HG03575 (cell line): ENCODE data around the gene SH3BGRL2.

Experiments
- ATAC-seq: cut with Tn5 transposase; IDR thresholded peaks from one replicate; pipeline ENCODE4 v1.9.1; 2021; ENCODE audit not compliant: unreplicated experiment, insufficient number of reproducible peaks, low FRiP score; ENCODE audit errors: extremely low read depth

The SH3BGRL2 gene

GRCh38 chr6:79630883-79631692 lies at the start of gene SH3BGRL2:
SH3BGRL2 (plus strand) TSS chr6:79631329; CDS start chr6:79631462, 133 bp downstream.
- no peak for ATAC-seq

- no peak for ATAC-seq
Measured at GRCh38 chr6:79584332-79584731, 46.8 kb upstream of the SH3BGRL2 start.

GRCh38 chr6:79586548-79586947 lies 44.6 kb upstream of the SH3BGRL2 start:
- ATAC-seq: no peak

- no peak for ATAC-seq
Measured at GRCh38 chr6:79589701-79590100, 41.4 kb upstream of the SH3BGRL2 start.

GRCh38 chr6:79597155-79597554 lies 34.0 kb upstream of the SH3BGRL2 start:
- no peak for ATAC-seq

- ATAC-seq: no peak
Measured at GRCh38 chr6:79598012-79598411, 33.1 kb upstream of the SH3BGRL2 start.

- no peak for ATAC-seq
Measured at GRCh38 chr6:79599725-79600259, 31.3 kb upstream of the SH3BGRL2 start.

GRCh38 chr6:79600313-79600712 lies 30.8 kb upstream of the SH3BGRL2 start:
- ATAC-seq: no peak

- no peak for ATAC-seq
Measured at GRCh38 chr6:79600812-79601609, 30.1 kb upstream of the SH3BGRL2 start.

GRCh38 chr6:79602859-79603258 lies 28.3 kb upstream of the SH3BGRL2 start:
- ATAC-seq: no peak

- ATAC-seq: no peak
Measured at GRCh38 chr6:79604583-79605037, 26.5 kb upstream of the SH3BGRL2 start.

- no peak for ATAC-seq
Measured at GRCh38 chr6:79605061-79605460, 26.1 kb upstream of the SH3BGRL2 start.

GRCh38 chr6:79605968-79606764 lies 25.0 kb upstream of the SH3BGRL2 start:
- no peak for ATAC-seq

GRCh38 chr6:79607000-79607399 lies 24.1 kb upstream of the SH3BGRL2 start:
- ATAC-seq: no peak

- no peak for ATAC-seq
Measured at GRCh38 chr6:79608334-79609224, 22.6 kb upstream of the SH3BGRL2 start.

- ATAC-seq: no peak
Measured at GRCh38 chr6:79609225-79609595, 21.9 kb upstream of the SH3BGRL2 start.

GRCh38 chr6:79610306-79611009 lies 20.7 kb upstream of the SH3BGRL2 start:
- no peak for ATAC-seq

GRCh38 chr6:79612457-79612856 lies 18.7 kb upstream of the SH3BGRL2 start:
- ATAC-seq: no peak
